SU-DHL-6 (cell line): ENCODE measurements around the gene COQ8A.

Source experiments
- CTCF ChIP-seq: fragments of 200-600 bp; sonication (generic); IDR thresholded peaks from one replicate; pipeline ENCODE4 v1.5.1; 2017; ENCODE audit warnings: antibody characterized with exemption, mild to moderate bottlenecking, low read length, moderate library complexity; ENCODE audit not compliant: insufficient read depth, poor library complexity, severe bottlenecking
- EZH2phosphoT487 ChIP-seq: fragments of 200-600 bp; sonication (generic), shearing (Covaris generic); conservative IDR thresholded peaks from 2 replicates; pipeline ENCODE4 v1.6.1; 2018; ENCODE audit warnings: mild to moderate bottlenecking, antibody characterized with exemption, low read length, moderate library complexity, mixed read lengths

DNA sequence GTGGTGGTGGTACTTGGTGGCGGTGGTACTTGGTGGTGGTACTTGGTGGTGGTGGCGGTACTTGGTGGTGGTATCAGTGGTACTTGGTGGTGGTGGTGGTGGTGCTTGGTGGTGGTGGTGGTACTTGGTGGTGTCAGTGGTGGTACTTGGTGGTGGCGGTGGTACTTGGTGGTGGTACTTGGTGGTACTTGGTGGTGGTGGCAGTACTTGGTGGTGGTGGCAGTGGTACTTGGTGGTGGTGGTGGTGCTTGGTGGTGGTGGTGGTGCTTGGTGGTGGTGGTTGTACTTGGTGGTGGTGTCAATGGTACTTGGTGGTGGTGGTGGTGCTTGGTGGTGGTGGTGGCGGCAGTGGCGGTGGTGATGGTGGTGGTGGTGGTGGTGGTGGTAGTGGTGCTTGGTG lies 20.2 kb downstream of the COQ8A start:
- TF ChIP-seq CTCF = no peak
- no peak for TF ChIP-seq EZH2phosphoT487
